NCI-H446 treated with DMSO at 0.1 percent for 48 hours (cell line): Measurements from ENCODE around the gene SCN4B.

Source experiments
- DNase-seq: peaks from one replicate; lab custom pipeline; 2025; lab: John Stamatoyannopoulos, UW

The SCN4B gene

GRCh38 chr11:118174006-118174567 is 21.5 kb upstream of the SCN4B start:
- DNase-seq, result no peak

DNA sequence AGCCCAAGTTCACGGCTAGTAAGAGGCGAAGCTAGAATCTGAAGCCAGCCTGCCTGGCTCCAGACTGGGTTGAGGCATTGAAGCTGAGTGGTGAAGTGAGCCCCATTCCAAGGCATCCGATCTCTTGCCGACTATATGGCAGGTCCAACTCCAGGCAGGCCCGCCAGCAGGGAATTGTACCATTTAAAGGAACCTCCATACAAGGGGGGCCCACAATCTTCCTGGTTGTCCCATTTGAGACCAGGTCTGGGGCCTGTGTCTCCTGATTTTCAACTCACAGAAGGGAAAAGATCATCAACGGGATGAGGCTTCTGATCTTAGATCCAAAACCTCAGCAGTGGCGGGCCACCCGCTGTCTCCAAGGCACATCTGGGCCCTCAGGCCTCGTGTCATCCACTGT is 19.7 kb upstream of the SCN4B start:
- no peak for DNase-seq

GRCh38 chr11:118171269-118172062 is 18.8 kb upstream of the SCN4B start:
- DNase-seq, result peak; percentile 1

- DNase-seq, result no peak
These were observed 18.3 kb upstream of the SCN4B start for GRCh38 chr11:118170882-118171268.

GRCh38 chr11:118170231-118170630 is 17.6 kb upstream of the SCN4B start:
- no peak for DNase-seq

GRCh38 chr11:118169300-118170140 is 16.9 kb upstream of the SCN4B start:
- DNase-seq, result no peak

DNA sequence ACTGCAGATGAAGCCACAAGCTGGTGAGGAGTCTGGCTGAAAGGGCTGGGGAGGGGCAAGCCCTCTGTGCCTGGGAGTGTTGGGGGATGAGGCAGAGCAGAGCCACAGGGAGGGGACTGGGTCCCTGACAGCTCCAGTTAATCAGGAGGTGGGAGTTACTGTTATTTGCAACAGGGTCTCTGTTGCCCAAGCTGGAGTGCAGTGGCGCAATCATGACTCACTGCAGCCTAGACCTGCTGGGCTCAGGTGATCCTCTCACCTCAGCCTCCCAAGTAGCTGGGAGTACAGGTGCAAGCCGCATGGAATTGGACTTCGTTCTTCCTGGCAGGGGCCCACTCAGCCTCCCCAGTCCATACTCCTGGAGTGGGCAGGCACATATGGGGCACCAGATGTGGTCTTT is 16.1 kb upstream of the SCN4B start:
- DNase-seq, result no peak

DNA sequence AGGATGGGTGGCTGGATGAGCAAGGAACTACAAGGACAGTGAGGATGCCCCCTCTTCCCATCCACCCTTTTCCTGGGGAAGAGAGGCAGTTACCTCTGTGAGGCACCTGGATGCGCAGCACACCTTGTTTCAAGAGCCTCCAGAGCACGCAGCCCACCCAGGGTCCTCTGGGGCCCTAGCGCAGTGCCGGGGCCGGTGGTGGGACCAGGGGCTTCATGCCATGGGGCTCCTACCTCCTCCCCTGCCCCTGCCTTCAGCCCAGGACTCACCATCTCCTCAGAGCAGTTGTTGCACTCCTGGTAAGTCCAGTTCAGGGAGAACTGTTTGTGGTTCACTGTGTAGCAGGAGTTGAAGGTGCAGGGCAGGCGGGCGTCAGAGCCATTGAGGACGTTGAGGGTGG is 15.7 kb upstream of the SCN4B start:
- no peak for DNase-seq

DNA sequence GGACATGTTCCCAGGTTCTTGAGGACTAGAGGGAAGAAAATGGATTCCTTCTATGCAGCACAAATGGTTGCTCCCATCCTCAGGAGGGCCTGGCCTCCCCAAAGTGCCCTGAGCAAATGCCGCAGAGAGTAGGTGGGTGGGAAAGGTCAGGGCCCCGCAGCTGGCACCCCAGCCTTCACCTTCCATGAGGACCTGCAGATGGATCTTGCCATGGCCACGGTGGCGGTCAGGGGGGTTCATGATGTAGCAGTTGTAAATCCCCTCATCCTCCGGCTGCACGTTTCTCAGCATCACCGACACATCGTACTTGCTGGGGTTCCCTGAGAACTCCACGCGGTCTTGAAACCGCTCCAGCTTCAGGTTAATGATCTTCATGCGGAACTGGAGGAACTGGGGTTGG is 15.3 kb upstream of the SCN4B start:
- DNase-seq, result no peak

- no peak for DNase-seq
These were observed 14.6 kb upstream of the SCN4B start for GRCh38 chr11:118167253-118167652.

- no peak for DNase-seq
These were observed 14.0 kb upstream of the SCN4B start for GRCh38 chr11:118166641-118167040.

- no peak for DNase-seq
These were observed 12.3 kb upstream of the SCN4B start for GRCh38 chr11:118164885-118165284.

- DNase-seq, result no peak
These were observed 10.9 kb upstream of the SCN4B start for GRCh38 chr11:118163494-118163893.

GRCh38 chr11:118162846-118163245 is 10.2 kb upstream of the SCN4B start:
- no peak for DNase-seq

- no peak for DNase-seq
These were observed 9.2 kb upstream of the SCN4B start for GRCh38 chr11:118161786-118162185.

DNA sequence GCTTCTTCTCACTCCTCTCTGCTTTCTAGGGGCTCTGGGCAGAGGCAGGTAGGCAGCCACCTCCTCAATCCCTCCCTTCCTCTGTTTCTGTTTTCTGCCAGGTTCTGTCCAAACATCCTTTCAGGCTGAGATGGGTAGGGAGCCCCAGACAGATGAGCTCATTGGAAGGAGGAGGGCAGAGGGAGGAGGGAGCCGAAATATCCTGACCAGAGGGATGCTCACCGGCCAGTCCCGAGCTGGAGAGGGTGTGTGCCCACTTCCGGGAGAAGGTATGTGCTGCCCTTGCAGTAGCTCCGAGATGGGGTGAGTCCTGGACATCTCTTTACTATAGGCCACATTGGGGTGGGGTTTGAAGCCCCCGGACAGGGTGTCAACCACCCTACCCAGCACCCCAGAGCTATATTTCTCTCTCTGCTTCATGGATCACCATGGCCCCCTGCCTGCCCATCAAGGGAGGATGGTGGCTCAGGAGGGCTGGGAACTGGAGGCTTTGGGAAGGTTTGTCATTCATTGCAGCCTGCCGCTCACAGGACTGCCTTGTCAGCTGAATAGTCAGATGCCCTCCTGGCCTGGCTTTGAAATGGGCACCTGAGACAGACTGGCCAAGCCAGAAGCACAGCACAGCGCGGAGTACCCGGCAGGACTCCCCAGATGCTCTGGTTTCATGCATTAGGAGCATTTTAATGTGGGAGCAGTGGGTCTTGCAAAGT is 4.7 kb upstream of the SCN4B start:
- no peak for DNase-seq

DNA sequence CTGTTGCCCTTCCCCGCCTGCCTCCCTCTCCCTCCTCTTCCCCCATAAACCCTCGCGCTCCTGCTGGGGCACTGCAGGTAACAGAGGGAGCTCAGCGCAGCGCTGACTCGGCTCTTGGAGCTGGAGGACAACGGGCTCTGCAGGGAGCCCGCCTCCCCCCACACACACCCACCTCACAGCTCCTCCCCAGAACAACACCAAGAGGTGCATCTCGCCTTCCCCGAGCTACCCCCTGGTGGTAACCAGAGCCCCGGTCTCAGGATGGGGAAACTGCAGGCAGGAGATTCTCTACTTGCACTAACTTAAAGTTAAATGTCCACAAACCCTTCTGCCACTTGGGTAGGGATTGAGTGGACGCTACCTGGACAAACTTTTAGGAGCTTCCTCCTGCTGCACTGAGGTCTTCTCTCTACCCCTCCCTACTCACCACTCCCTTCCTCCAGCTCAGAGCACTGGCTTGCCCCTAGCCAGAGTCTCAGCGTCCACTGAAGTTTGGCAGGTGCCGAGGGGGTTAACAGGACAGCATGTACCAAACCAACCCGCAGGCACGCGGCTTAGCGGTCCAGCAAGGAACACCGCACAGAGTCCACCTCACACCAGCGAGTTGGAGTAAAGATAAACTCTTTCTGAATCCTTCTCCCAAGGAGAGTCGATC is 4.0 kb upstream of the SCN4B start:
- no peak for DNase-seq

DNA sequence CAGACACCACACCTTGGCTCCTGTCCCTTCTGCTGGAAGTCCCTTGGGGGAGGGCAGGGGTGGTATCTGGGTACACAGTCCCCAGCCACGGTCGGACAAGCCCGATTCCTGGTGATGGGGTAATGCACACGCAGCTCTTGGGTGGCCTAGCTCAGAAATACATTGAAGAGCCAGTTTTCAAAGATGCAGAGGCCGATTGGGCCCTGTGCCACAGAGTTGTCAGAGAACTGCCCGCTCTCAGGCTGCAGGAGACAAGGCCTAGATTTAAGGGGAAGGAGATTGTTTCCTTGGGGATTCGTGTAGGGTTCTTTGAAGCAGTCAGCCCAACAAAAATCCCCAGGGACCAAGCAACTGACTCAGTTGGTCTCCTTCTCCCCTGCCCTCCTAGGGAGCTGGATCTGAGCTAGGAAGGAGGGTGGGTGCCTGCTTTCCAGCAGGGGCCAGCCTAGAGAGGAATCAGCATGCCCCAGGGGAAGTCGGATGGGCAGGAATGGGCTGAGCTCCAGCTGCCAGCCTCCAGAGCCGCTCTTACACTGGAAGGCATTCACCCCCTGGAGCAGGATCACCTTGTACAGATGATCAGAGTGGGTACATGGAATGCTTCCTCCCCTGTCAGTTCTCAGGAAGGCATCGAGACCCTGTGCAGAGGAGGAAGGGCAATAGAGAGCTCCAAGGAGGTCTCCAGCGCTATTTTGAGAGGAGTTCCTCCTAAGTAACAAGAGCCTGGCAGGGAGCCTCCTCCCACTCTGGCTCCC is 3.3 kb upstream of the SCN4B start:
- DNase-seq, result no peak

- DNase-seq, result no peak
These were observed 2.0 kb upstream of the SCN4B start for GRCh38 chr11:118154641-118155040.

GRCh38 chr11:118153976-118154375 is 1.4 kb upstream of the SCN4B start:
- DNase-seq, result no peak

DNA sequence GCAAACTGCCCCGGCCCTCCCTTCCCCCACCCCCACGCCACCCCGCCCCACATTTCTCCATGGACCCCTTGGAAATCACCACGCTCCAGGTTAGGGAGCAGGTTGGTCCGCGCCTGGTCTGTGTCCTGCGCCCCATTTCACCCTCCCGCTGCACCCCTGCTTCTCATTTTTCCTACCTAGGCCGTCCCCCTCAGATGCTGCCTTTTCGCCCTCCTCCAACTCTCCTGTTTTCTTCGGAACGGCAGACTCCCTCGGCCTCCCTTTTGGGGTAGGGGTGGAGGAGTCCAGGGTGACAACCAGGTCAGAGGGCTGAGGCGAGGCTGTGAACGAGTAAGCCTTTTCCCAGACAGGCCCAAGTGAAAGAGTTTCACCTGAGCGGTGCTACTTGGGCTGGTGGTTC is 893 bp upstream of the SCN4B start:
- DNase-seq, result no peak
